HCT116 (cell line): ENCODE data around the gene MXI1.

Source experiments
- ATF3 ChIP-seq: IDR thresholded peaks from 2 replicates; pipeline ENCODE4 v1.6.1; 2012
- CTCF ChIP-seq, 3 experiments: fragments of 200-600 bp in 1 of 3; sonication (generic) in 1 of 3; IDR thresholded peaks in 2 of 3; conservative IDR thresholded peaks in 1 of 3; 2 replicates each; pipeline ENCODE4 v1.5.1; 2012 to 2017; ENCODE audit warnings: low read depth in 2 of 3, low read length in 2 of 3, antibody characterized with exemption in 1 of 3, borderline replicate concordance in 1 of 3, control low read depth in 1 of 3, mild to moderate bottlenecking in 1 of 3, mixed read lengths in 1 of 3, mixed run types in 1 of 3, moderate library complexity in 1 of 3; ENCODE audit not compliant: insufficient read depth in 1 of 3
- EGR1 ChIP-seq: IDR thresholded peaks from 2 replicates; pipeline ENCODE4 v1.6.1; 2012; ENCODE audit warnings: low read depth
- ELF1 ChIP-seq: IDR thresholded peaks from 2 replicates; pipeline ENCODE4 v1.6.1; 2012; ENCODE audit warnings: low read depth, borderline replicate concordance
- EZH2 ChIP-seq: fragments of 200-600 bp; sonication (generic); IDR thresholded peaks from 2 replicates; pipeline ENCODE4 v1.6.1; 2017; ENCODE audit warnings: antibody characterized with exemption, mixed run types
- EZH2phosphoT487 ChIP-seq: fragments of 200-600 bp; IDR thresholded peaks from 2 replicates; pipeline ENCODE4 v1.6.1; 2018; ENCODE audit warnings: antibody characterized with exemption, borderline replicate concordance
- FOSL1 ChIP-seq: IDR thresholded peaks from 2 replicates; pipeline ENCODE4 v1.6.1; 2012; ENCODE audit warnings: low read depth
- SIN3A ChIP-seq: IDR thresholded peaks from 2 replicates; pipeline ENCODE4 v1.6.1; 2012; ENCODE audit warnings: low read depth
- SP1 ChIP-seq: IDR thresholded peaks from 2 replicates; pipeline ENCODE4 v1.6.1; 2012; ENCODE audit warnings: low read depth
- ZBTB33 ChIP-seq: IDR thresholded peaks from 2 replicates; pipeline ENCODE4 v1.6.1; 2011; ENCODE audit warnings: mild to moderate bottlenecking, low read length, moderate library complexity; ENCODE audit not compliant: insufficient replicate concordance; ENCODE audit errors: extremely low read depth
- ZNF274 ChIP-seq: fragments of 200-500 bp; sonication (Bioruptor generic); IDR thresholded peaks from 2 replicates; pipeline ENCODE4 v1.6.1; 2014; ENCODE audit warnings: mild to moderate bottlenecking, low read depth, low read length, inconsistent platforms

GRCh38 chr10:110310741-110311140 lies 103.3 kb downstream of the MXI1 start:
- no peak for TF ChIP-seq ZBTB33
- TF ChIP-seq CTCF (IDR thresholded peaks at IDR 0.05 in 2 of 3, conservative IDR thresholded peaks at IDR 0.05 in 1 of 3; ENCODE audit: borderline replicate concordance in 1 of 3, insufficient read depth in 1 of 3, low read depth in 2 of 3, low read length in 2 of 3): no peak
- TF ChIP-seq FOSL1: no peak
- TF ChIP-seq EZH2: no peak
- no peak for TF ChIP-seq ZNF274
- TF ChIP-seq SP1: no peak
- TF ChIP-seq ATF3: no peak
- TF ChIP-seq EGR1: no peak
- TF ChIP-seq ELF1: no peak
- no peak for TF ChIP-seq EZH2phosphoT487
- no peak for TF ChIP-seq SIN3A
